Caki2 (cell line): Measurements from ENCODE around the gene ACOT4. TPM values are rescaled to one million over a fixed set of nuclear protein-coding genes. Genes with fewer than 3 reads are reported as not detected.
"Not testable (repeated sequence)": the region's sequence is repeated elsewhere in the genome, so short reads cannot be mapped to it uniquely, and the experiment has no call there.

Experiments
- DNase-seq: peaks from one replicate; pipeline ENCODE4 v3.0.0-alpha.2; 2015; ENCODE audit warnings: low read depth
- in situ Hi-C: cut with HindIII; loops from 2 replicates; pipeline ENCODE4 v1.10.0; 2016; ENCODE audit warnings: low sequenced_read_pairs, low pct_unique_long_range_greater_than_20kb, mixed read lengths
- total RNA-seq: library from RNA; depleted of rRNA; stranded (reverse); fragments of >200 nt; shearing (Covaris generic); gene quantifications from 2 replicates; pipeline ENCODE4 v1.2.3, GENCODE V29; 2014; ENCODE audit warnings: low replicate concordance

Gene ACOT4
- total RNA-seq, 1 experiment from 2014 or later: not detected

- DNase-seq, in situ Hi-C loops: not testable (repeated sequence)
Measured at GRCh38 chr14:73573034-73573433, 18.6 kb upstream of the ACOT4 start.

- DNase-seq, in situ Hi-C loops: not testable (repeated sequence)
Measured at GRCh38 chr14:73573740-73574139, 17.9 kb upstream of the ACOT4 start.

GRCh38 chr14:73574251-73574650, 17.4 kb upstream of the ACOT4 start:
- DNase-seq, in situ Hi-C loops: not testable (repeated sequence)

GRCh38 chr14:73576391-73576790, 15.3 kb upstream of the ACOT4 start:
- no peak for DNase-seq
- in situ Hi-C loops: no loop called here

- DNase-seq, in situ Hi-C loops: not testable (repeated sequence)
Measured at GRCh38 chr14:73577214-73577613, 14.5 kb upstream of the ACOT4 start.

- in situ Hi-C loops: not testable (repeated sequence)
- peak; percentile 69 for DNase-seq
Measured at GRCh38 chr14:73582102-73582979, 9.3 kb upstream of the ACOT4 start.

- in situ Hi-C loops: no loop called here
- no peak for DNase-seq
Measured at GRCh38 chr14:73588695-73589094, 3.0 kb upstream of the ACOT4 start.

GRCh38 chr14:73589116-73589515, 2.6 kb upstream of the ACOT4 start:
- DNase-seq: no peak
- in situ Hi-C loops: no loop called here

GRCh38 chr14:73590673-73591004, 1.0 kb upstream of the ACOT4 start:
- DNase-seq, in situ Hi-C loops: not testable (repeated sequence)

GRCh38 chr14:73594491-73594890, 2.8 kb downstream of the ACOT4 start:
- DNase-seq: no peak
- in situ Hi-C loops: no loop called here

GRCh38 chr14:73599499-73599898, 7.8 kb downstream of the ACOT4 start:
- no peak for DNase-seq
- in situ Hi-C loops: no loop called here

- DNase-seq: no peak
- in situ Hi-C loops: no loop called here
Measured at GRCh38 chr14:73602994-73603393, 11.3 kb downstream of the ACOT4 start.

GRCh38 chr14:73606271-73606670, 14.6 kb downstream of the ACOT4 start:
- in situ Hi-C loops: no loop called here
- DNase-seq: no peak

GRCh38 chr14:73607241-73607640, 15.6 kb downstream of the ACOT4 start:
- in situ Hi-C loops: no loop called here
- no peak for DNase-seq

GRCh38 chr14:73610687-73611086, 19.0 kb downstream of the ACOT4 start:
- in situ Hi-C loops: no loop called here
- no peak for DNase-seq

- DNase-seq: peak; percentile 76
- in situ Hi-C loops: no loop called here
Measured at GRCh38 chr14:73612339-73613045, 20.8 kb downstream of the ACOT4 start, which contains the start of gene ACOT6. ACOT6 (plus strand) TSS chr14:73612517; CDS start chr14:73612572, 55 bp downstream.

GRCh38 chr14:73613046-73613383, 21.3 kb downstream of the ACOT4 start:
- in situ Hi-C loops: no loop called here
- no peak for DNase-seq

- in situ Hi-C loops: no loop called here
- DNase-seq: no peak
Measured at GRCh38 chr14:73613419-73613963, 21.8 kb downstream of the ACOT4 start.

- in situ Hi-C loops: no loop called here
- no peak for DNase-seq
Measured at GRCh38 chr14:73616831-73617230, 25.2 kb downstream of the ACOT4 start.
